ENCODE results near the gene ATG10.

GRCh38 chr5:82111191-82111590, 139.4 kb downstream of the ATG10 start:
- TF ChIP-seq CTCF (IDR thresholded peaks at IDR 0.05) (no peak), ZFX (IDR thresholded peaks at IDR 0.05; ENCODE audit: borderline replicate concordance) (no peak)

Measured in 22Rv1 (cell line).